Upper lobe of left lung (tissue), 4 donors: ENCODE data around the gene PIK3R2.

Experiments used
- CTCF ChIP-seq, 6 experiments: fragments of 450-650 bp in 4 of 6; fragments of 200-600 bp in 2 of 6; sonication (generic) in 2 of 6; IDR thresholded peaks; one replicate each; pipeline ENCODE4 v1.5.1; 2016 to 2019; ENCODE audit warnings: antibody characterized with exemption in 6 of 6
- POLR2AphosphoS5 ChIP-seq, 2 donors: sonication (generic); formaldehyde crosslinking; IDR thresholded peaks; one replicate each; pipeline ENCODE4 v1.5.1; 2017; ENCODE audit warnings: antibody characterized with exemption in 2 of 2

GRCh38 chr19:18176367-18177310, 23.7 kb downstream of the PIK3R2 start:
- TF ChIP-seq POLR2AphosphoS5 (IDR thresholded peaks at IDR 0.05) = no peak
- TF ChIP-seq CTCF (IDR thresholded peaks at IDR 0.05) = no peak
